Endothelial cell of umbilical vein (primary cell): ENCODE results near the gene TEP1. TPM values are rescaled to one million over a fixed set of nuclear protein-coding genes. Genes with fewer than 3 reads are reported as not detected.
A peak's percentile ranks its signal among the peaks of the same experiment; 100 is the strongest.
"Not testable (repeated sequence)": the region's sequence is repeated elsewhere in the genome, so short reads cannot be mapped to it uniquely, and the experiment has no call there.

ENCODE experiments used
- BruUV-seq: library from RNA; stranded (reverse); fragments of 400-500 nt; replicated peaks from 2 replicates; lab custom pipeline; 2021; lab: Mats Ljungman, UMichigan
- CTCF ChIA-PET: fragments of 300-600, 350-600 bp; sonication (Branson Sonifier 250); formaldehyde crosslinking; loops from one replicate; lab custom pipeline; 2021; ENCODE audit warnings: antibody characterized with exemption, inconsistent platforms; lab: Charles Lee
- POLR2A ChIA-PET: fragments of 300-600, 350-600 bp; sonication (Branson Sonifier 250); formaldehyde crosslinking; loops from one replicate; lab custom pipeline; 2021; ENCODE audit warnings: antibody characterized with exemption, inconsistent platforms; lab: Charles Lee
- DNase-seq: peaks from one replicate; pipeline ENCODE4 v3.0.0-alpha.2; 2011; ENCODE audit warnings: low read depth, low spot score
- FAIRE-seq: peaks from 2 replicates; lab custom pipeline; 2011; peaks lifted over from hg19 to GRCh38; lab: Jason Lieb, UNC
- H2AFZ ChIP-seq: 2 replicates; pipeline ENCODE4 v1.6.0; 2012; ENCODE audit warnings: low read depth, low read length, control low read depth, inconsistent platforms
- H3K27ac ChIP-seq: 2 replicates; pipeline ENCODE4 v1.5.1; 2011; ENCODE audit warnings: low read depth, mild to moderate bottlenecking, control low read depth, low read length, moderate library complexity; ENCODE audit not compliant: insufficient read depth
- H3K27me3 ChIP-seq, 2 experiments: 2 replicates each; pipeline versions ENCODE4 v1.6.0 to v1.6.1; 2011; ENCODE audit warnings: low read length in 2 of 2, mixed read lengths in 1 of 2; ENCODE audit not compliant: control insufficient read depth in 2 of 2, insufficient read depth in 2 of 2
- H3K36me3 ChIP-seq, 2 experiments: 2 replicates in 1 of 2; 3 replicates in 1 of 2; pipeline ENCODE4 v1.5.1; 2011; ENCODE audit warnings: low read length in 2 of 2, mild to moderate bottlenecking in 1 of 2, moderate library complexity in 1 of 2; ENCODE audit not compliant: control insufficient read depth in 2 of 2, insufficient read depth in 2 of 2; ENCODE audit errors: extremely low read depth in 1 of 2
- H3K4me1 ChIP-seq: 3 replicates; pipeline ENCODE4 v1.5.1; 2011; ENCODE audit warnings: mild to moderate bottlenecking, low read length; ENCODE audit not compliant: control insufficient read depth, insufficient read depth; ENCODE audit errors: extremely low read depth
- H3K4me2 ChIP-seq: 2 replicates; pipeline ENCODE4 v1.6.1; 2011; ENCODE audit warnings: low read length, control low read depth, mixed read lengths; ENCODE audit not compliant: insufficient read depth
- H3K4me3 ChIP-seq, 3 experiments: fragments of 200-600 bp in 1 of 3; sonication (generic), shearing (Covaris generic) in 1 of 3; replicated peaks in 1 of 3; 2 replicates each; pipeline ENCODE4 v1.5.1; 2011 to 2016; ENCODE audit warnings: control low read depth in 3 of 3, low read length in 3 of 3, mild to moderate bottlenecking in 2 of 3, inconsistent platforms in 1 of 3, low read depth in 1 of 3, moderate library complexity in 1 of 3; ENCODE audit not compliant: insufficient read depth in 1 of 3
- H3K79me2 ChIP-seq: 2 replicates; pipeline ENCODE4 v1.6.0; 2012; ENCODE audit warnings: low read length, inconsistent platforms; ENCODE audit not compliant: control insufficient read depth, insufficient read depth
- H3K9ac ChIP-seq: replicated peaks from 2 replicates; pipeline ENCODE3; 2011; ENCODE audit warnings: low read length, control low read depth; ENCODE audit not compliant: insufficient read depth; ENCODE audit errors: extremely low read depth
- H3K9me1 ChIP-seq: replicated peaks from 3 replicates; pipeline ENCODE4 v1.6.0; 2011; ENCODE audit warnings: mild to moderate bottlenecking, low read length; ENCODE audit not compliant: control insufficient read depth, insufficient read depth; ENCODE audit errors: extremely low read depth
- H3K9me3 ChIP-seq: replicated peaks from 2 replicates; pipeline ENCODE4 v1.5.1; 2012; ENCODE audit warnings: low read length, inconsistent platforms; ENCODE audit not compliant: control insufficient read depth, insufficient read depth
- H4K20me1 ChIP-seq: replicated peaks from 2 replicates; pipeline ENCODE3; 2011; ENCODE audit warnings: mild to moderate bottlenecking, low read length; ENCODE audit not compliant: control insufficient read depth, insufficient read depth; ENCODE audit errors: extremely low read depth
- CTCF ChIP-seq, 2 donors: IDR thresholded peaks; 1 replicate in 1 of 2; 2 replicates in 1 of 2; pipeline ENCODE4 v1.5.1; 2011; ENCODE audit warnings: low read length in 2 of 2, mild to moderate bottlenecking in 2 of 2, moderate library complexity in 2 of 2, control low read depth in 1 of 2, inconsistent platforms in 1 of 2, low read depth in 1 of 2; ENCODE audit not compliant: insufficient read depth in 1 of 2; ENCODE audit errors: extremely low read depth in 1 of 2
- EZH2 ChIP-seq: IDR thresholded peaks from 2 replicates; pipeline ENCODE4 v1.6.1; 2012; ENCODE audit warnings: borderline replicate concordance, low read depth, mild to moderate bottlenecking, moderate library complexity, low read length, inconsistent platforms; ENCODE audit not compliant: severe bottlenecking
- FOS ChIP-seq: IDR thresholded peaks from 2 replicates; pipeline ENCODE4 v1.6.1; 2011; ENCODE audit warnings: mild to moderate bottlenecking, low read length, moderate library complexity, borderline replicate concordance; ENCODE audit not compliant: insufficient read depth
- GATA2 ChIP-seq: IDR thresholded peaks from 2 replicates; pipeline ENCODE4 v1.7.0; 2011; ENCODE audit warnings: low read depth, mild to moderate bottlenecking, moderate library complexity, mixed read lengths, low read length; ENCODE audit not compliant: insufficient read length, insufficient read depth
- JUN ChIP-seq: IDR thresholded peaks from 2 replicates; pipeline ENCODE4 v1.6.1; 2011; ENCODE audit warnings: borderline replicate concordance, low read depth; ENCODE audit not compliant: insufficient read length, insufficient read depth
- MYC ChIP-seq: IDR thresholded peaks from one replicate; pipeline ENCODE4 v1.6.1; 2011; ENCODE audit warnings: mild to moderate bottlenecking, low read depth, low read length
- POLR2A ChIP-seq: IDR thresholded peaks from 2 replicates; pipeline ENCODE4 v1.6.1; 2012; ENCODE audit warnings: low read depth, mild to moderate bottlenecking, control low read depth, low read length
- POLR2AphosphoS5 ChIP-seq: IDR thresholded peaks from 2 replicates; pipeline ENCODE4 v1.6.1; 2012; ENCODE audit warnings: low read depth, mild to moderate bottlenecking, control low read depth, low read length, moderate library complexity; ENCODE audit not compliant: insufficient read depth
- dilution Hi-C: fragments of 300-500 bp; cut with MboI; formaldehyde crosslinking; loops from one replicate; pipeline ENCODE4 v1.15.0; 2019; ENCODE audit warnings: low sequenced_read_pairs; ENCODE audit not compliant: extremely low pct_ligation_motif_present
- intact Hi-C: fragments of 100-400 bp; cut with micrococcal nuclease; formaldehyde crosslinking; loops from one replicate; pipeline ENCODE4 v1.10.0; 2022
- polyA plus RNA-seq, 4 experiments: library from polyadenylated mRNA; depleted of rRNA in 3 of 4; stranded (reverse) in 3 of 4; unstranded in 1 of 4; fragments of >200 nt; gene quantifications; 2 replicates each; pipeline versions ENCODE4 v1.2.1 to v1.2.3, GENCODE V29; 2011 to 2012; ENCODE audit warnings: missing spikeins in 1 of 4
- total RNA-seq: library from RNA; stranded (reverse); gene quantifications from 2 replicates; pipeline ENCODE4 v1.2.3, GENCODE V29; 2021
- TF ChIP-seq, protein P1 (sequence below): IDR thresholded peaks from 2 replicates; pipeline ENCODE4 v1.6.1; 2011; ENCODE audit not compliant: insufficient read depth, insufficient read length

TEP1 gene
- total and polyA plus RNA-seq, 2 donors (not counting 3 experiments of a cell fraction or from before 2014, with no cell fraction given), result 19.6 to 44.6 TPM

- intact Hi-C loops, result loop anchor here (1.0 kb wide), 1 partner anchor 8 kb away; the partner anchor contains the start of gene CCNB1IP1
- ChIA-PET POLR2A (interaction anchor here (2.4 to 3.0 kb wide), 3 partner anchors 9 to 120 kb away, joined by 10 to 36 read pairs (median 30); partner anchors contain the start of genes CCNB1IP1 and PIP4P1), CTCF (interaction anchor here (0.9 to 6.4 kb wide), 5 partner anchors 9 to 630 kb away, joined by 3 to 73 read pairs (median 3); partner anchors contain the start of gene CCNB1IP1)
- DNase-seq, result no peak
- peak; percentile 44 for FAIRE-seq
- Histone ChIP-seq H4K20me1 (no peaks in the 10 kb centered on the region), H3K9me3 (no peaks in the 10 kb centered on the region), H3K79me2 (peaks cover 14% of the 10 kb centered on the region), H2AFZ (no peak overlapping the region), H3K4me3 (peak overlapping the region in 2 of 3 experiments; percentile 78 to 93), H3K27me3 (peaks cover 2% of the 10 kb centered on the region in 2 experiments), H3K27ac (peak overlapping the region; percentile 80), H3K4me1 (peaks cover 11% of the 10 kb centered on the region), H3K4me2 (peak overlapping the region; percentile 94), H3K9me1 (no peaks in the 10 kb centered on the region), H3K36me3 (peaks cover 0 to 3% of the 10 kb centered on the region in 2 experiments), H3K9ac (peak overlapping the region; percentile 90)
- no TSS peak for BruUV-seq
- TF ChIP-seq GATA2 (no peak), MYC (no peak), CTCF (IDR thresholded peaks at IDR 0.05; ENCODE audit: extremely low read depth in 1 of 2, insufficient read depth in 1 of 2, low read depth in 1 of 2, low read length in 2 of 2) (no peak), POLR2AphosphoS5 (no peak), POLR2A (no peak), JUN (no peak), EZH2 (no peak), FOS (no peak)
- TF ChIP-seq, protein P1, sequence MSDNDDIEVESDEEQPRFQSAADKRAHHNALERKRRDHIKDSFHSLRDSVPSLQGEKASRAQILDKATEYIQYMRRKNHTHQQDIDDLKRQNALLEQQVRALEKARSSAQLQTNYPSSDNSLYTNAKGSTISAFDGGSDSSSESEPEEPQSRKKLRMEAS, result no peak
- dilution Hi-C loops, result no loop called here
These were observed 71.7 kb downstream of the TEP1 start for GRCh38 chr14:20341646-20342045.

DNA sequence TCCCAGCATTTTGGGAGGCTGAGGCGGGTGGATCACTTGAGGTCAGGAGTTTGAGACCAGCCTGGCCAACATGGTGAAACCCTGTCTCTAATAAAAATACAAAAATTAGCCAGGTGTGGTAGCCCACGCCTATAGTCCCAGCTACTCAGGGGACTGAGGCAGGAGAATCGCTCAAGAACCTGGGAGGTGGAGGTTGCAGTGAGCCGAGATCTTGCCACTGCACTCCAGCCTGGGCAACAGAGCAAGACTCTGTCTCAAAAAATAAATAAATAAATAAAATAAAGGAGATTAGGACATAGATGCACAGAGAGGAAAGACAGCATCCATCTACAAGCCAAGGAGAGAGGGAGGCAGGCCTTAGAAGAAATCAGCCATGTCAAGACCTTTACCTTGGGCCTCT is 72.3 kb downstream of the TEP1 start:
- H2AFZ ChIP-seq, H3K27ac ChIP-seq, H4K20me1 ChIP-seq, dilution Hi-C loops, H3K9me1 ChIP-seq, H3K9ac ChIP-seq, H3K27me3 ChIP-seq, H3K4me3 ChIP-seq, H3K36me3 ChIP-seq, H3K9me3 ChIP-seq, DNase-seq, BruUV-seq, intact Hi-C loops, FAIRE-seq, H3K4me2 ChIP-seq: not testable (repeated sequence)
- CTCF ChIA-PET, result interaction anchor here (1.0 to 6.4 kb wide), 3 partner anchors 8 to 268 kb away, joined by 3 to 73 read pairs (median 25); partner anchors contain the start of gene CCNB1IP1
- Histone ChIP-seq H3K79me2 (peaks cover 14% of the 10 kb centered on the region), H3K4me1 (peaks cover 11% of the 10 kb centered on the region)
- POLR2A ChIA-PET, result interaction anchor here (2.5 to 3.0 kb wide), 2 partner anchors 8 to 121 kb away, joined by 30 to 36 read pairs; partner anchors contain the start of genes CCNB1IP1 and PIP4P1
